Adipose tissue (tissue), 3 donors: Measurements from ENCODE around the gene MB21D2. TPM values are rescaled to one million over a fixed set of nuclear protein-coding genes. Genes with fewer than 3 reads are reported as not detected.

Experiments used
- H3K27ac ChIP-seq: one replicate; pipeline ENCODE4 v1.5.1; 2013; ENCODE audit warnings: low read depth, low read length
- WGBS, 3 donors: extraction: QIAGEN DNeasy Blood & Tissue Kit; methylation state at CpG; one replicate each; pipeline ENCODE4 v1.1.7; 2013; 5-methylcytosine and 5-hydroxymethylcytosine counted together
- polyA plus RNA-seq, 3 donors: library from polyadenylated mRNA; stranded (reverse); fragments of 200-250 nt; gene quantifications; one replicate each; pipeline ENCODE4 v1.2.3, GENCODE V29; 2013
- donor health status: healthy with polysubstance abuse.
- donor health status: Bipolar disorder and iron deficiency.
- donor health status: healthy.

Gene MB21D2
- polyA plus RNA-seq, 3 donors: 0.56 to 5.0 (median 4.6) TPM

DNA sequence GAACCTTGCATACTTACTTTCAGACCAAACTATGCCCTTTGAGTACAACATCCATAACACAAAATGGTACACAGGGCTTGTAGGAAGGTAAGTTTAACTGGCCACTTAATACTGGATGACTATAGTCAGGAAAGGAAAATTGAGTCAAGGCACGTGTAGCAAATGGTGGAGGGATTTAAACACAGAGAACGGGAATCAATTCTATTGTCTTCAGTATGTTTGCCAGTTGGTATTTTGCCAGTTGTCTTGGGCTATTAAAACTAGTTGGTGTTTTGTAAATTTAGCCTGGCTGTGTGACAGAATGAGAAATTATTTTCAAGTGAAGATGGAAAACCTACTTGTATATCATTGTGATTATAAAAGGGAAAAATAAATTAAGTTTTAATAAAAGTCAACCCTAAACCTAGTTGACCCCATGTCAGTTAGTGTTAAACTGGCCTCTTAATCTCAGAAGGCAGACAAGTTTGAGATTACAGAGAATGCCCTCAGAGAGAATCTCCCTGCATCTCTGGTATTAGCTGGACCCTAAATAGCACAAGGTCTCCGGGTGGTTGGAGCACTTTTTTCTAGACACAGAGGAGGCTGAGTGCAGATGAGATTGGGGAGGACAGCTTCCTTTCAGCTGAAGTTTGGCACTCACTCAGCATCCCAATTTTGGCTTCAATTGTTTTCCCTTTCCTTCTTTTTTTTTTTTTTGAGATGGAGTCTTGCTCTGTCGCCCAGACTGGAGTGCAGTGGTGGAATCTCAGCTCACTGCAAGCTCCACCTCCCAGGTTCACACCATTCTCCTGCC, 91.2 kb downstream of the MB21D2 start:
- 45 to 59% (median 54%) methylated on average over 4 of the region's 4 CpGs for WGBS, 3 donors
- H3K27ac ChIP-seq: no peak overlapping the region

- 51 to 74% (median 66%) methylated on average over 2 of the region's 2 CpGs for WGBS, 3 donors
- H3K27ac ChIP-seq: no peak overlapping the region
These were observed 91.9 kb downstream of the MB21D2 start for GRCh38 chr3:192825657-192826200.

- WGBS, 3 donors: 60 to 70% (median 60%) methylated on average over 1 of the region's 1 CpG
- H3K27ac ChIP-seq: no peak overlapping the region
These were observed 92.4 kb downstream of the MB21D2 start for GRCh38 chr3:192825216-192825615.

DNA sequence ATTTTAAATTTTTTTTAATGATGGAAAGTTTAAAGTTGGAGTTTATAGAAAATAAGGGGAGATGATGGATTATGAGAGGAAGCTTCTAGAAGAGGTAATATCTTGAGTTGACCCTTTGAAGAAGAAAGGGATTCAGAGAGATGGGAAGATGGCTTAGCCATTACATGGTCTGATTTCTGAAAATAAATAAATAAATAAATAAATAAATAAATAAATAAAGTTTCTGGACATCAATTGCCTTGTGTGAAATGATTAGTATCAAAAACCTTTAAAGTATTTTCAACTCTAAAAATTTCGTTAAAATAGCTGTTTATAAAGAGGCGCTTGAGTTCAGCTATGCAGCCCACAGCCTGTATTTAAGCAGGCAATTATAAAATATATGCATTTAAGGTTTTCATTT, 93.3 kb downstream of the MB21D2 start:
- no peak overlapping the region for H3K27ac ChIP-seq
- 96 to 97% (median 97%) methylated on average over 2 of the region's 2 CpGs for WGBS, 3 donors

GRCh38 chr3:192821161-192821560, 96.5 kb downstream of the MB21D2 start:
- 90 to 98% (median 97%) methylated on average over 2 of the region's 2 CpGs for WGBS, 3 donors

GRCh38 chr3:192820161-192820560, 97.5 kb downstream of the MB21D2 start:
- 80 to 86% (median 84%) methylated on average over 5 of the region's 5 CpGs for WGBS, 3 donors
- no peak overlapping the region for H3K27ac ChIP-seq

More at GRCh38 chr3:192821161-192821560, 96.5 kb downstream of the MB21D2 start:
- no peak overlapping the region for H3K27ac ChIP-seq

DNA sequence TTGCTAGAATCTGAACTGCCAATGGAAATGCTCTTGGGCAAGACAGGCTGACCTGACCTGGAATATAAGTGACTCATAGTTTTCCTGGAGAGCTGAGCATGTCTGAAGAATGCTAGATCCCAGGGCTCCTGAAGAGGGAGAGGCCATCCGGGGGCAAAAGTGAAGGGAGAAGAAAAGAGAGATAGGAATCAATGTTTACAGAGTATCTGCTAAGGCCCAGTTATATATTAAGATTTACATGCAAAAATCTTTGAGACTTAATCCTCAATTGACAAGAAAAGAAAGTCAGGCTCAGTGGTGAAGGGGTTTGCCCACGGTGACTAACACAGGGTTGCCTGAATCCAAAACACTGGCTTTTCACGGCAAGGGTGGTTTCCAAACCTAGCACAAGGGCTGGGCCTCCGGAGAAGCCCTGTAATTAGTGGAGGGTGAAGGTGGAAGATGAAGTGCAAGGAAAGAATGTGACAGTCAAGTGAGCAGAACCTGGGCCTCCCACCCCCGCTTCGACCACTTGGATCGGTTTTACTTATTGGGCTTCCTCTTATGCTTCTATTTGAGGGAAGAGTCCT, 98.6 kb downstream of the MB21D2 start:
- WGBS, 3 donors: 70 to 81% (median 72%) methylated on average over 7 of the region's 7 CpGs
- no peak overlapping the region for H3K27ac ChIP-seq

DNA sequence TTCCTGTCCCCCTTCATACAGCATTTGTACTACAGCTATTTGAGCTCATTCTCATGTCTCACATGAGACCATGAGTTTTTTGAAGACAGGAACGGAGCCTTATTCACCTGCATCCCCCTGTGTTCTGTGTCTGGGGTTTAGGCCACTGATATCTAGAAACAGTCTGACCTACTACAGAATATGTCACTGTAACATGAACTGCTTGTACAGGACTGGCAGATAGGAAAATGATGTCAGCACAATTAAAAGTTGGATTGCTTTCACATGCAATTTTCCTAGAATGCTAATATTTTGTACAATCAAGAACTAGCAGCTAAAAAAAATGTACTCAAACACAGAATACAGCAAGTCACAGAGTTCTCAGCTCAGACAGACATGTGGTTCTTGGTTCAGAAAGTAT, 99.5 kb downstream of the MB21D2 start:
- H3K27ac ChIP-seq: no peak overlapping the region
- 79 to 90% (median 88%) methylated on average over 1 of the region's 1 CpG for WGBS, 3 donors

- WGBS, 3 donors: 88 to 93% (median 93%) methylated on average over 4 of the region's 4 CpGs
- H3K27ac ChIP-seq: no peak overlapping the region
These were observed 100.2 kb downstream of the MB21D2 start for GRCh38 chr3:192817506-192817905.

GRCh38 chr3:192817053-192817452, 100.6 kb downstream of the MB21D2 start:
- no peak overlapping the region for H3K27ac ChIP-seq
- 79 to 91% (median 90%) methylated on average over 1 of the region's 1 CpG for WGBS, 3 donors

DNA sequence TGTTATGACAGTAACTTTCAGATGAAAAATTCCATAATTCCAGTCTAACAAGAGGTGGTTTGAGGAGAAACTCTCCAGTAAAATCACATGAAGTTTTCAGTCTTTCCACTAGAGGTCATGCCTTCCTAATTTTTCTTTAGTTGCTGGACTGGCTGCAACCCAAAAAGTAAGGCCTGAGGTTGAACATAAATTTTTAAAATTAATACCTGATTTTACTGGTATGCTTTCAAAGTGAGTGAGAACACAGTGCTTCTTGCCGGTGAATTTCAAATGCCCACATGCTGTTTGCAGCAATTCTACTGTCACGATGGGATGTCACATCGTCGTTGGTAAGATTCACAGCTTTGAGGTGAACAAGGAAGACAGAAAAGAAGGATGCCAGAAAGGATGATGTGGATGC, 101.3 kb downstream of the MB21D2 start:
- WGBS, 3 donors: 73 to 80% (median 77%) methylated on average over 4 of the region's 4 CpGs
- H3K27ac ChIP-seq: no peak overlapping the region

- no peak overlapping the region for H3K27ac ChIP-seq
- 16 to 22% (median 17%) methylated on average over 4 of the region's 4 CpGs for whole genome bisulfite sequencing, 3 donors
These were observed 104.8 kb downstream of the MB21D2 start for GRCh38 chr3:192812743-192813383.

- no peak overlapping the region for H3K27ac ChIP-seq
- 77 to 94% (median 89%) methylated on average over 6 of the region's 6 CpGs for WGBS, 3 donors
These were observed 111.9 kb downstream of the MB21D2 start for GRCh38 chr3:192805711-192806110.

GRCh38 chr3:192804502-192804901, 113.2 kb downstream of the MB21D2 start:
- WGBS, 3 donors: 81 to 87% (median 83%) methylated on average over 2 of the region's 2 CpGs
- H3K27ac ChIP-seq: no peak overlapping the region

- no peak overlapping the region for H3K27ac ChIP-seq
- 48 to 59% (median 50%) methylated on average over 7 of the region's 7 CpGs for WGBS, 3 donors
These were observed 114.4 kb downstream of the MB21D2 start for GRCh38 chr3:192802957-192803899.

DNA sequence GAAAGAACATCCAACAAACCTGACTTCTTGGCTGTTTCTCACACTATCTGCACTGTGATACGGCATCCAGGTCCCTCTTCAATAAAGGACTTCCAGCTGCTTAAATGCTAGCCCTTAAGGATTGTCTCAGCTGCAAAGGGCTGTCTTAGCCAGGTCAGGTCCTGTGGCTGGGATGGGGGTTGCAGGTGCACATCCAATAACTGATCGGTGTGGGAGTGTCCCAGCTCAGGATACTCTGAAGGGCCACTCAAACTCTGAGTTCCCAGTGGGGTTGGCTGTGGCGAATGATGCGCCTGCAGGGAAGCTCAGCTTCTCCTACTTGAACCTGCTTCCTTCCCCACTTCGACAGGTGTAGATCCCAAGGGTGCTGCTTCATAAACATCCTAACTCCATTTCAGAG, 115.7 kb downstream of the MB21D2 start:
- 88 to 93% (median 88%) methylated on average over 5 of the region's 5 CpGs for WGBS, 3 donors
- H3K27ac ChIP-seq: no peak overlapping the region

DNA sequence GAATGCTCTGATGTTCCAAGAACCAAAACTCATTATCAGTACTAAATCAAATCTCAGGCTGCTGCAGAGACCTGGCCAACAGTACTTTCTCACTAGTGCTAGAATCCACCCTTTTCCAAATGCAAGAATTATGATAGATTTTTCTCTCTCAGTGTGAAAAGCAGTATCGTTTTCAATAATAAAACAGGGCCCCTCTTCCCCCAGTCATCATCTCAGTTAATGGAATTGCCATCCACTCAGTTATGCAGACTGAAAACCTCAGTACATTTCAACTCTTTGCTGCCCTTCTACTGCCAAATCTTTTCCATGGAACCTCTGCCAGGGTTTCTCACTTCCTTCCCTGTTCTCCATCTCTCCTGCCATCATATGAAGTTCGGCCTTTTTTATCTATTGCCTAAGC, 117.9 kb downstream of the MB21D2 start:
- H3K27ac ChIP-seq: no peak overlapping the region
- WGBS, 3 donors: 79 to 87% (median 81%) methylated on average over 2 of the region's 2 CpGs

- WGBS, 3 donors: 63 to 74% (median 70%) methylated on average over 6 of the region's 6 CpGs
- no peak overlapping the region for H3K27ac ChIP-seq
These were observed 122.6 kb downstream of the MB21D2 start for GRCh38 chr3:192795021-192795420.
